Measurements from ENCODE around the gene SF3B1.
"Not testable (repeated sequence)": the region's sequence is repeated elsewhere in the genome, so short reads cannot be mapped to it uniquely, and the experiment has no call there.

SF3B1 gene, protein sequence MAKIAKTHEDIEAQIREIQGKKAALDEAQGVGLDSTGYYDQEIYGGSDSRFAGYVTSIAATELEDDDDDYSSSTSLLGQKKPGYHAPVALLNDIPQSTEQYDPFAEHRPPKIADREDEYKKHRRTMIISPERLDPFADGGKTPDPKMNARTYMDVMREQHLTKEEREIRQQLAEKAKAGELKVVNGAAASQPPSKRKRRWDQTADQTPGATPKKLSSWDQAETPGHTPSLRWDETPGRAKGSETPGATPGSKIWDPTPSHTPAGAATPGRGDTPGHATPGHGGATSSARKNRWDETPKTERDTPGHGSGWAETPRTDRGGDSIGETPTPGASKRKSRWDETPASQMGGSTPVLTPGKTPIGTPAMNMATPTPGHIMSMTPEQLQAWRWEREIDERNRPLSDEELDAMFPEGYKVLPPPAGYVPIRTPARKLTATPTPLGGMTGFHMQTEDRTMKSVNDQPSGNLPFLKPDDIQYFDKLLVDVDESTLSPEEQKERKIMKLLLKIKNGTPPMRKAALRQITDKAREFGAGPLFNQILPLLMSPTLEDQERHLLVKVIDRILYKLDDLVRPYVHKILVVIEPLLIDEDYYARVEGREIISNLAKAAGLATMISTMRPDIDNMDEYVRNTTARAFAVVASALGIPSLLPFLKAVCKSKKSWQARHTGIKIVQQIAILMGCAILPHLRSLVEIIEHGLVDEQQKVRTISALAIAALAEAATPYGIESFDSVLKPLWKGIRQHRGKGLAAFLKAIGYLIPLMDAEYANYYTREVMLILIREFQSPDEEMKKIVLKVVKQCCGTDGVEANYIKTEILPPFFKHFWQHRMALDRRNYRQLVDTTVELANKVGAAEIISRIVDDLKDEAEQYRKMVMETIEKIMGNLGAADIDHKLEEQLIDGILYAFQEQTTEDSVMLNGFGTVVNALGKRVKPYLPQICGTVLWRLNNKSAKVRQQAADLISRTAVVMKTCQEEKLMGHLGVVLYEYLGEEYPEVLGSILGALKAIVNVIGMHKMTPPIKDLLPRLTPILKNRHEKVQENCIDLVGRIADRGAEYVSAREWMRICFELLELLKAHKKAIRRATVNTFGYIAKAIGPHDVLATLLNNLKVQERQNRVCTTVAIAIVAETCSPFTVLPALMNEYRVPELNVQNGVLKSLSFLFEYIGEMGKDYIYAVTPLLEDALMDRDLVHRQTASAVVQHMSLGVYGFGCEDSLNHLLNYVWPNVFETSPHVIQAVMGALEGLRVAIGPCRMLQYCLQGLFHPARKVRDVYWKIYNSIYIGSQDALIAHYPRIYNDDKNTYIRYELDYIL

DNA sequence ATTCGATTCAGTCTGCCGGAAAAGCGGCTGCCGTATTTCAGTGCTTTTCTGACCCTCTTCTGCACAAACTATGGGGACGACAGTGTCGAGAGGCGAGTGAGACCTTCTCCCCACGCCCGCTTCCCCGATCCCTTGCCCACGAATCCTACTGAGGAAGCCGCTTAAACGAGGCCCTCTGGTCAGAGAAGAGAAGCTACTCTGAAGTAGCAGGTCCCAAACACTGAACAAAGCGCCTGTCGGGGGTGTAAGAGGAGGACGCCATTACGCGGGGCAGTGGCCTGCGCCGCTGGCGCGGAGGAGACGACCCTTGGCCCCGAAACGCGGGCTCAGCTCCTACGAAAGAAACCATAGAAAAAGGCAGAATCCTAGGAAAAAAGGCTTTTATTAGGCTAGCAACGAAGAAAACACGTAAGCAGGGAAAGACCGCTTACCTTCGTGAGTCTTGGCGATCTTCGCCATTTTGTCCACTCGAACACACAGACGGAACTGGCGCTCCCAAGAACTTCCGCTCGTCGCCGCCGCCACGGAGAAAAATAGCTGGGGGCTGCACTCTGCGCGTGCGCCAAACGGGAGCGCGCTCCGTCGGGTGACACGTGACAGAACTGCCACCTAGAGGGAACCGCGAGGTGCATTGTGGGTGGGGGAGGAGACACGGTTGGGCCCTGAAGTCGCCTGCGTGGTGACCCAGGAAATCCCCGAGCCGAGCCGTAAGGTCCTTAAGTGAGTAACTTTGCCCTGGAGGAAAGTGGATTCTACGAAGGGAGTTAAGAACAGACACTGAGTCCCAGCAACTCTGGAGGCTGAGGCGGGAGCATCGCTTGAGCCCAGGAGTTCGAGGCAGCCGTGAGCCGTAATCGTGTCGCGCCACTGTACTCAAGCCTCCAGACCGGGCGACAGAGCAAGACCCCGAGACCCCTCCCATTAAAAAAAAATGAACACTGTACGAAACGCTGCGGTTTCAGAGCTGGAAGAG, at the start of gene SF3B1:
Gene SF3B1 (minus strand): TSS at position 488 of the 973 bp plus-strand sequence. CDS start 29 bp downstream, at position 459.
- Mint-ChIP-seq H3K9me3 (no peaks in the 10 kb centered on the region), H3K27ac (ENCODE audit: low read depth) (peak within 1 kb of the TSS; percentile 100), H3K4me1 (peaks cover 53% of the 10 kb centered on the region), H3K4me3 (peak within 1 kb of the TSS; percentile 88), H3K36me3 (ENCODE audit: insufficient read depth) (peaks cover 19% of the 10 kb centered on the region), H3K27me3 (no peaks in the 10 kb centered on the region)
- DNase-seq (ENCODE audit: low spot score in 2 of 2) (peak; percentile 98), ATAC-seq (replicated peaks; ENCODE audit: extremely low read depth, poor library complexity, severe bottlenecking) (peak; percentile 96)

DNA sequence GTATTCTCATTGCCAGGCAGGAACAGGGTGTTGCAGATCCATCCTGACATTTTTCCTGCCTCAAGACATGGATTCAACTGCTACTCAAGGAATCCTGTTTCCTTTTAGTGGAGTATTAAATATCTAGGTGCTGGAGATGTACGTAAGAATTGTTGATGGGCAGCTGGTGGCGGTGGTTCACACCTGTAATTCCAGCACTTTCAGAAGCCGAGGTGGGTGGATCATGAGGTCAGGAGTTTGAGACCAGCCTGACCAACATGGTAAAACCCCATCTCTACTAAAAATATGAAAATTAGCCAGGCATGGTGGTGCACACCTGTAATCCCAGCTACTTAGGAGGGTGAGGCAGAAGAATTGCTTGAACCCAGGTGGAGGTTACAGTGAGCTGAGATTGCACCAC, 49.4 kb upstream of the SF3B1 start:
- ATAC-seq (replicated peaks; ENCODE audit: extremely low read depth, poor library complexity, severe bottlenecking); DNase-seq (ENCODE audit: low spot score in 2 of 2); H3K4me1 Mint-ChIP-seq; H3K9me3 Mint-ChIP-seq; H3K27ac Mint-ChIP-seq (ENCODE audit: low read depth); H3K27me3 Mint-ChIP-seq; H3K4me3 Mint-ChIP-seq: not testable (repeated sequence)
- H3K36me3 Mint-ChIP-seq (ENCODE audit: insufficient read depth): peaks cover 31% of the 10 kb centered on the region

DNA sequence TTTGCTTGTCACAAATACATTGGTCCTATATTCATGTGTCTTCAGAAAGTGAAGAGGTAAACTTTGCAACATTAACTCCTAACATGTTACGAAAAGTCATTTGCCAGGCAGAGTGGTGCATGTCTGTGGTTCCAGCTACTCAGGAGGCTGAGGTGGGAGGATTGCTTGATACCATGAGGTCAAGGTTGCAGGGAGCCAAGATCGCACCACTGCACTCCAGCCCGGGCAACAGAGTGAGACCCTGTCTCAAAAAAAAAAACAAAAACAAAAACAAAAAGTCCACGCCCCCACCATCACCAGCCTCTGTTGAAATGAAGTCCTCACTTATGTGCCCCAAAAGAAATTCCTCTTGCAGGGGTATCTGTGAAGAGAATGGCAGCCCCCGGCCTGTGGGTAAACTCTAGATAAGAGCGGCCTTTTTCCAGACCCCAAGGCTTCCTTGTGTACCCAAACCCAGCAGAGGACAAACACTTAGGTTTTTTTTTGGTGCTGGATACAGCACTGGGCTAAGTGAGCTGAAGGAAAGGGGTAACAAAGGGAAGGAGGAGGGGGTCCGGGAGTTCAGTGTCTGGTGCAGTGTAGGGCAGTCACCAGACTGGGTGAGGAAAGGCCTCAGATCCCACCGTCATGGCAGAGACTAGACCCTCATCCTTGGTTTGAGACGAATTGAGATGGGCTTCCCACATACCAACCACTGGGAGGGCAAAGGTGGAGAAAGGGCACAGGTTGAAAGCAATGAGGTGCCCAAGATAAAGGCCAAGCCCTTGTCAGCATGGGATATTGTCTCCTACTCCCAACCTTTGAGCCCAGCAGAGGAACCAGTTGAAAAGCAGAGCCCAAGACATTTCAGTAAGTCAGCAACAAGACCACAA, 45.6 kb upstream of the SF3B1 start:
- Mint-ChIP-seq H3K4me1 (peaks cover 6% of the 10 kb centered on the region), H3K4me3 (no peak overlapping the region), H3K27me3 (no peaks in the 10 kb centered on the region), H3K27ac (ENCODE audit: low read depth) (no peak overlapping the region), H3K36me3 (ENCODE audit: insufficient read depth) (peaks cover 27% of the 10 kb centered on the region), H3K9me3 (no peaks in the 10 kb centered on the region)
- ATAC-seq (replicated peaks; ENCODE audit: extremely low read depth, poor library complexity, severe bottlenecking) (no peak), DNase-seq (ENCODE audit: low spot score in 2 of 2) (no peak)

DNA sequence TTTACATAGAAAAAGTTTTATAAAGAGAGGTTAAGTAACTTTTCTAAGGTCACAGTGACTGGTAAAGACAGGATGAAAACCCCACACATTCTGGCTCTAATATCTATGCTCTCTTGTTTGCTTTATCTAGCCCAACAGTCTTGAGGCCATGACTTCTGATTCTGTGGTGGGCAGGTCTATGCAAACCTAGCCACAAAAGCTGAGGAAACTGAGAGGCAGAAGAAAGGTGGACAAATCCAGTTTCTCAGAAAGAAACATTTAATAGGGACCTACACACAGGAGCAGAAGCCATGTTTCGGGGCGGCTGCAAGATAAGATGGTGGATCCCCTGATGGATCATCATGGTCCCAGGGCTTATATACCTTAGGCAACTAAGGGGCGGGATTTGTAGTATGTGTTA, 43.0 kb upstream of the SF3B1 start:
- H3K4me1 Mint-ChIP-seq: peaks cover 6% of the 10 kb centered on the region
- no peak overlapping the region for H3K27ac Mint-ChIP-seq (ENCODE audit: low read depth)
- H3K36me3 Mint-ChIP-seq (ENCODE audit: insufficient read depth): peaks cover 45% of the 10 kb centered on the region
- H3K4me3 Mint-ChIP-seq: no peak overlapping the region
- H3K9me3 Mint-ChIP-seq: no peaks in the 10 kb centered on the region
- no peaks in the 10 kb centered on the region for H3K27me3 Mint-ChIP-seq
- DNase-seq (ENCODE audit: low spot score in 2 of 2) (no peak), ATAC-seq (replicated peaks; ENCODE audit: extremely low read depth, poor library complexity, severe bottlenecking) (no peak)

DNA sequence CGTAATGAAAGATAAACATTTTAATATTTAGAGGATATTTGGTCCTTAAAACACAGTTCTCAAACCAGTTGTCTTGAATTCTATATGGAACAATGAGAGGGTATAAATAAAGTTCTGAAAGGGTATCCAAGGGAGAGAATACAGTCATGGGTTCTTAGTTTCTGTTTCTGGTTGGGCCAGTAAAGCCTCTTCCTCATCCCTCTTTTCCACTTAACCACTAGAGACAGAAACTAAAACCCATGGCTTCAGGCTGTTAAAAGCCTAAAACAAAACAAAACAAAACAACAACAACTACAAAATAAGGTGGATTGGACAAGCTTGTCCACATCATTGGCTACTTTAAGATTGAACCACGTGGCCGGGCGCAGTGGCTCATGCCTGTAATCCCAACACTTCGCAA, 37.3 kb upstream of the SF3B1 start:
- Mint-ChIP-seq H3K27me3 (no peaks in the 10 kb centered on the region), H3K4me3 (no peak overlapping the region), H3K9me3 (no peaks in the 10 kb centered on the region), H3K27ac (ENCODE audit: low read depth) (no peak overlapping the region), H3K36me3 (ENCODE audit: insufficient read depth) (peaks cover 71% of the 10 kb centered on the region), H3K4me1 (peaks cover 6% of the 10 kb centered on the region)
- no peak for ATAC-seq (replicated peaks; ENCODE audit: extremely low read depth, poor library complexity, severe bottlenecking)
- no peak for DNase-seq (ENCODE audit: low spot score in 2 of 2)

DNA sequence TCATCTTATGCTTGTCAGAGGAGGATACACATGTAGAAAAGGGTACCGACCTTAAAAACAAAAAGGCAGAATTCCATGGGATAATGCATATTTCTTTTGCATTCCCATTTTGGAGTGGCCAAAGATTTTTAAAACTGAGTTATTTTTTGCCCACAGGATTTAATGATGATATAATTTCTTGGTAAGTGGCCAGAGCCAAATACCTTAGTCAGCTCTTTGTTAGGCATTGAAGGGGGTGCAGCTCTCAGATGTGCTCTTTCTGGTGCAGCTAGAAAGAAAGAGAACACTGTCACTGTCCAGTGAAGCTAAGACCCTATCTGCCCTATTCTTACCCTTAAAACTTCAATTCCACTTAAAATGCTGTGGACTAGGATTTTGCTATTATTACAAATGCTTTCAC, 29.3 kb upstream of the SF3B1 start:
- Mint-ChIP-seq H3K27me3 (no peaks in the 10 kb centered on the region), H3K36me3 (ENCODE audit: insufficient read depth) (peaks cover 72% of the 10 kb centered on the region), H3K27ac (ENCODE audit: low read depth) (no peak overlapping the region), H3K4me3 (no peak overlapping the region), H3K9me3 (no peaks in the 10 kb centered on the region), H3K4me1 (peaks cover 12% of the 10 kb centered on the region)
- ATAC-seq (replicated peaks; ENCODE audit: extremely low read depth, poor library complexity, severe bottlenecking) (no peak), DNase-seq (ENCODE audit: low spot score in 2 of 2) (no peak)

DNA sequence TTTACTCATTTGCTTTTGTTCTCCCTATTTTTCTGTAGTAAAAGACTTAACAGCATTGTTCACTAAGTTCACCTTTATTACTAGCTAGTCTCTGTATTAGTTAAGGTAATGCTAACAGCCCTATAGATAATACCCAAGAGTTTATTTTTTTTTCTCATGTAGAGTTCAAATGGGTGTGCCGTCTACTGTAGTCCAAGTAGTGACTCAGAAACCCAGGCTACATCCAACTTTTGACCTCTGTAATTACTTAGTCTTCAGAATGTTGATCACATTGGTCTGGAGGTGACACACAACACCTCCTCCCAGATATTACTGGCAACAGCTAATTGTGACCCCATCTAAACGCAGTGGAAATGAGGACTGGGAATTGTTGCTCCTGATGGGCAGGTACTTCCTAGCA, 26.2 kb upstream of the SF3B1 start:
- Mint-ChIP-seq H3K27ac (ENCODE audit: low read depth) (no peak overlapping the region), H3K27me3 (no peaks in the 10 kb centered on the region), H3K9me3 (no peaks in the 10 kb centered on the region), H3K36me3 (ENCODE audit: insufficient read depth) (peaks cover 55% of the 10 kb centered on the region), H3K4me3 (no peak overlapping the region), H3K4me1 (peaks cover 24% of the 10 kb centered on the region)
- ATAC-seq (replicated peaks; ENCODE audit: extremely low read depth, poor library complexity, severe bottlenecking) (no peak), DNase-seq (ENCODE audit: low spot score in 2 of 2) (no peak)

DNA sequence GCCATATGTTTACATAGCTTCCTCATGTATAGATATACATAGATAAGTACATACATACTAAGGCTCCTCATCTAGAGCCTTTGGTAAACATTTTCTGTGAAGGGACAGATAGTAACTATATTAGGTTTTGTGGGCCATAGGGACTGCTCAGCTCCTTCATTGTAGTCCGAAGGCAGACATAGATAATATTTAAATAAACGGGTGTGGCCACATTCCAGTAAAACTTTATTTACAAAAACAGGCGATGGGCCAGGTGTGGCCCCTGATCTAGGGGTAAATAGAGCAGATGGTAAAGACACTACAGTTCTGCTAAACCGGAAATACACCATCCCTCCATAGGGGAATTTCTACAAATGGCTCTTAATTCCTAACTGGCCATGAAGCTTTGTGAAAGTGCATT, 25.8 kb upstream of the SF3B1 start:
- DNase-seq (ENCODE audit: low spot score in 2 of 2) (no peak), ATAC-seq (replicated peaks; ENCODE audit: extremely low read depth, poor library complexity, severe bottlenecking) (no peak)
- H3K36me3 Mint-ChIP-seq (ENCODE audit: insufficient read depth): peaks cover 51% of the 10 kb centered on the region
- no peaks in the 10 kb centered on the region for H3K9me3 Mint-ChIP-seq
- H3K27ac Mint-ChIP-seq (ENCODE audit: low read depth): no peak overlapping the region
- no peak overlapping the region for H3K4me3 Mint-ChIP-seq
- no peaks in the 10 kb centered on the region for H3K27me3 Mint-ChIP-seq
- peaks cover 26% of the 10 kb centered on the region for H3K4me1 Mint-ChIP-seq

DNA sequence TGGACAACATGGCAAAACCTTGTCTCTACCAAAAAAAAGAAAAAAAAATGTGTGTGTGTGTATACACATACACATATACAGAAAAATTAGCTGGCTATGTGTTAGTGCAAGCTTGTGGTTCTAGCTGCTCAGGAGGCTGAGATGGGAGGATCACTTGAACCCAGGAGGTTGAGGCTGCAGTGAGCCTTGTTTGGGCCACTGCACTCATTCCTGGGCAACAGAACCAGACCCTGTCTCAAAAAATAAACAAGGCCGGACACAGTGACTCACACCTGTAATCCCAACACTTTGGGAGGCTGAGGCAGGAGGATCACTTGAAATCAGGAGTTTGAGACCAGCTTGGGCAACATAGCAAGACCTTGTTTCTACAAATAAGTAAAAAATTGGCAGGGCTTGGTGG, 20.6 kb upstream of the SF3B1 start:
- Mint-ChIP-seq H3K27ac (ENCODE audit: low read depth) (no peak overlapping the region), H3K4me3 (peak overlapping the region; percentile 99)

DNA sequence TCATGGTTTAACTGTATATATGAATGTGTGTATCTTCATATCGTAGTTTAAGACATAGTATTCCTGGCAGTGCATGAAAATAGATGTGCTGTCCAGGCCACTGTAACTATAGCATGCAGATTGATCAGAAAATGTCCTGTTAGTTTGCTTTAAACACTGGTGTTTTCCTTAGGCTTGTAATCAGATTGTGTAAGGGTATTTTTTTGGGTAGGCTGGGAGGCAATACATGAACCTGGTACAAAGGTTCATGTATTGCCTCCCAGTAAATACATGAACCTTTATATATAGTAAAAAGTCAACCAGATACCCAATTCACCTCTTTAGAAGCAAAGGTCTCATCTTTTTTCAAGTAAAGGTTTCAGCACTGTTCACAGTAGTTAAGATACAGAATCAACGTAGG, 20.1 kb upstream of the SF3B1 start:
- Mint-ChIP-seq H3K27ac (ENCODE audit: low read depth) (no peak overlapping the region), H3K9me3 (no peaks in the 10 kb centered on the region), H3K4me3 (peak overlapping the region; percentile 99), H3K27me3 (no peaks in the 10 kb centered on the region), H3K4me1 (peaks cover 47% of the 10 kb centered on the region), H3K36me3 (ENCODE audit: insufficient read depth) (peaks cover 23% of the 10 kb centered on the region)
- no peak for ATAC-seq (replicated peaks; ENCODE audit: extremely low read depth, poor library complexity, severe bottlenecking)
- no peak for DNase-seq (ENCODE audit: low spot score in 2 of 2)

More for the DNA sequence above, 20.6 kb upstream of the SF3B1 start:
- no peaks in the 10 kb centered on the region for H3K9me3 Mint-ChIP-seq
- H3K36me3 Mint-ChIP-seq (ENCODE audit: insufficient read depth): peaks cover 28% of the 10 kb centered on the region
- H3K27me3 Mint-ChIP-seq: no peaks in the 10 kb centered on the region
- no peak for ATAC-seq (replicated peaks; ENCODE audit: extremely low read depth, poor library complexity, severe bottlenecking)
- DNase-seq (ENCODE audit: low spot score in 2 of 2): no peak
- H3K4me1 Mint-ChIP-seq: peaks cover 47% of the 10 kb centered on the region

DNA sequence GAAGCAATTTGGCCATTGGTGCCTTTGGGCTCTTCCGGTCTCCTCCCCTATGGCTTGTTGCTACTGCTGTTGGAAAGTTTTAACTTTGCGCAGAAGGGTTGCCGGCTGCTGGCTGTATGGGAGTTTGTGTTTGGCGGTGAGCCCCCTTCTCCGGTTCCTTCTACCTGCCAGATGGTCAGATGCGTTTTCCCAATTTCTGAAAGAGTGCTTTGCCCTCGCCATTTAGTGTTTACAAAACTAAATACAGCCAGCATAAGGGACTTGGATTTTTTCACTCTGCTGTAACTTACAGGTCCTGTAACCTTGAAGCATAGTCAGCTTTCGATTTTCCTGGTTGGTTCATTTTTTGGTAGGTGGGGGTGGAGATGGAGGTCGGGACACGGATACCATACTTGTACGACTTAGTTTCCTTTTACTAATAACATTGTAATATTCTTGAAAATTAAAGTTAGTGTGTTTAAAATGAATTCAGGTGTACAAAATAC, 19.1 kb upstream of the SF3B1 start:
- ATAC-seq (replicated peaks; ENCODE audit: extremely low read depth, poor library complexity, severe bottlenecking): no peak
- no peaks in the 10 kb centered on the region for H3K9me3 Mint-ChIP-seq
- peaks cover 18% of the 10 kb centered on the region for H3K36me3 Mint-ChIP-seq (ENCODE audit: insufficient read depth)
- peak overlapping the region; percentile 99 for H3K4me3 Mint-ChIP-seq
- H3K27ac Mint-ChIP-seq (ENCODE audit: low read depth): peak overlapping the region; percentile 100
- peaks cover 47% of the 10 kb centered on the region for H3K4me1 Mint-ChIP-seq
- DNase-seq (ENCODE audit: low spot score in 2 of 2): no peak
- H3K27me3 Mint-ChIP-seq: no peaks in the 10 kb centered on the region

Measured in central memory CD8-positive, alpha-beta T cell (primary cell).